ENCODE data around the gene CWF19L2.
"Not testable (repeated sequence)": the region's sequence is repeated elsewhere in the genome, so short reads cannot be mapped to it uniquely, and the experiment has no call there.

Gene CWF19L2

DNA sequence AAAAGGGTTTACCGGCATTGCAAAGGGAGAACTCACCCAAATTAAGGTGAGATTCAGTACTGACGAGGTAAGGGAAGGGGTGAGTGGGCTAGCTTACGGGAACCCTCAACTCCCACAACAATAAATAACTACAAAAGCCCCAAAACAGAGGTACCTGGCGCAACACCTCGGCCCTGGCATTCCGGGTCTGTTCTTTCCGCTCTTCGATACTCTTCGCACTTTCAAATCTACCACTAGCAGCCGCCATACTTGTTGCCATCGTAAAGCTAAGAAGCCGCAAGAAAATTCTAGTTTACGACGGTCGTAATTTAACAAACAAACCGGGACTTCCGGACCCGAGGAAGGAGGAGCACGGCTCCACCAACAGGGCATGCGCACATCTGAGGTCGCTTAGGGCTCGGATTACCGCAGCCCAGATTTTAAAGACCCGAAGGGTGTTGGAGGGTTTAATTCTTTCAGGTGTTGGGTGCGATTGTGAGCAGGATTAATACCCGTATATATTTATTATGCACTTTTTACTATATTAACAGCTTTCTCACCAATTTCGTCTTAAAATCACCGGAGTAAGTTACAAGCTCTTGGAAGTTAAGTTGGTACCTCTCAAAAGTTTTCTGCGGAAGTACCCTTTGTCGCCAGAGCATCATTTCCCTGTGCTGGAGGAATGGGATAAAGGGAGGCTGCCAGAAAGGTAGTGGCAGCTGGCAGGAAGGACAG, at the start of gene CWF19L2:
Gene CWF19L2, minus strand, starts transcription at position 268 of the 714 bp plus-strand sequence. Its CDS starts 9 bp downstream, at position 259.
- peak within 1 kb of the TSS; percentile 19 for H3K27ac ChIP-seq

DNA sequence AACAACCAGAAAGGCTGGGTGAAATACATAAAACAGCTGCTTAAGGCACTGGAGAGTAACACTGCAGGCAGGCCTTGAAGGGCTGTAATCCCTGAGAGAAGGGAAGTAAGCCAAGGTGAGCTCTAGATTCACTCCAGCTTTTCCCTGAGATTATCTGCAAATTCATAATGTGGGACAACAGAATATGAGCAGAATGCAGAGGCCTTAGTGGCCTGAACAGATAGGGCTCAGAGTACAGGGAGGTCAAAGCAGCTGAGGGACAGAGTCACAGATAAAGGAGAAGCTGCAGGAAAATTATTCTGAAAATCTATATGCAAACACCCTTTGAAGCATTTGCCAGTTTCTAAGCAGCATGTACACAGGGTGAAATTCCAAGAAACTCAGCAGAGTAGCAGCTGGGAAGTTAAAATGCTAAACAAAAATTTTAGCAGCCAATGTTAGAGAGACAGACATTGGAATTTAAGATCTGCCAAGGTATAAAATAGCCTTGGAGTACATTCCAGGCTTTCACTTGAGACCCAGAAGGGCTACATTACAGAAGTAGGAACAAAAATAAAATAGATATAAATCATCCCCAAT, 48.1 kb upstream of the CWF19L2 start:
- DNase-seq (ENCODE audit: low read depth, low spot score), result no peak
- no peak overlapping the region for H3K27ac ChIP-seq

More for the DNA sequence above, at the start of gene CWF19L2:
- DNase-seq (ENCODE audit: low read depth, low spot score), result peak; percentile 84

DNA sequence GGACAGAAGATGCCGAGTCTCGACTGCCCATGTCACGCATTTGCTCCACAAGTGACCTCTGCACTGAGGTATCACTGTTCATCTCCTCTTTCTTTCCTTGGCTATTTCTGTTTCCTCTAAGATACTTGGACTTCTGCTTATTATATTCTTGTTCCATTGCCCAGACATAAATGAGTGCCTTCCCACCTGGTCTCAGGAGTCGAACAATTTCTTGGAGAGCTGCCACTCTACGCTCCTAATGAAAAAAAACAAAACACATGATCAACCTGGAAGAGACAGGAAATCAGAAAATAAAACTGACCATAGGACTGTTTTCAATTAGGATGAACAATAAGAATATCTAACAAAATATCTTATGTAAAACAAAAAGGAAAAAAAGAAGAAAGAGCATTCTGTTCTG, 47.4 kb upstream of the CWF19L2 start:
- DNase-seq (ENCODE audit: low read depth, low spot score), result no peak
- no peak overlapping the region for H3K27ac ChIP-seq

DNA sequence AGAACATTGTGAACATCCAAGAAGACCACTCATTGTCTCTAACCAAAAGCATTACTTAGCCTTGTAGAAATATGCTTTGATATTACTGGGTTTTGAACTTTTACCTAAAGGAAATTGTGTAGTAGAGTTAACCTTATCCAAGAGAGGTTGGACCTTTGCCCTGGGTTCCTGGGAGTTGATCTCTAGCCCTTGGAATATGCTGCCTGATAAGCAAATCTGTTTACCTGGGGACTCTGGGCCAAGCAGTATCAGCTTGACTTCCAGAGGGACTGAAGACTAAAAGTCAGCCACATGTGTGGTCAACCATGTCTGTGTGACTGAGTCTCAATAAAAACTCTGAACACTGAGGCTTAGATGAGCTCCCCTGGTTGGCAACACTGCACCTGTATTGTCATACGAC, 44.1 kb upstream of the CWF19L2 start:
- DNase-seq (ENCODE audit: low read depth, low spot score), result no peak
- no peak overlapping the region for H3K27ac ChIP-seq

DNA sequence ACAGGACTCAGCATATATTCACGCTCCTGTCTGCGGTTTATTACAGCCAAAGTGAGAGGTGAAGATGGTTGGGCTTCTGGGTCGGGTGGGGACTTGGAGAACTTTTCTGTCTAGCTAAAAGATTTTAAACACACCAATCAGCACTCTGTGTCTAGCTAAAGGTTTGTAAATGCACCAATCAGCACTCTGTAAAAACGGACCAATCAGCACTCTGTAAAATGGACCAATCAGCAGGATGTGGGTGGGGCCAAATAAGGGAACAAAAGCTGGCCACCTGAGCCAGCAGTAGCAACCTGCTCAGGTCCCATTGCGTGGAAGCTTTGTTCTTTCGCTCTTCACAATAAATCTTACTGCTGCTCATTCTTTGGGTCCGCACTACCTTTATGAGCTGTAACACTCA, 39.7 kb upstream of the CWF19L2 start:
- not testable (repeated sequence) for DNase-seq (ENCODE audit: low read depth, low spot score); H3K27ac ChIP-seq

DNA sequence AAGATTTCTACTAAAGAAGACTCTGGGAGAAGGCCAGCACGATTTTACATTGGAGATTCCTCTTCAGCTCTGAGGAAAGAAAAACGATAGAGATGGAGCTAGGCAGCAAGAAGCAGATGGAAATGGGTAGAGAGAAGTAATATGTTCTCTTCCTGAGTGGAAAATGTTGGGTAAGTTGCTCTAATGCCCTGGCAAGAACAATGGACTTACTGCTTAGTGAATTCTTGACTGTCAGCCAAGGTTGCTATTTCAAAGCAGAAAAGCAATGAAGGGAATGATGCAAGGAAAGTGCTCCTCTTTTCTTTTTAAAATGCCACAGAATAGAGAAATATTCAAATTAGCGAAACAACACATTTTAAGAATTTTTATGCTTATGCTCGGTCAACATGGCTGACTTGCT, 38.4 kb upstream of the CWF19L2 start:
- no peak overlapping the region for H3K27ac ChIP-seq
- DNase-seq (ENCODE audit: low read depth, low spot score), result no peak

DNA sequence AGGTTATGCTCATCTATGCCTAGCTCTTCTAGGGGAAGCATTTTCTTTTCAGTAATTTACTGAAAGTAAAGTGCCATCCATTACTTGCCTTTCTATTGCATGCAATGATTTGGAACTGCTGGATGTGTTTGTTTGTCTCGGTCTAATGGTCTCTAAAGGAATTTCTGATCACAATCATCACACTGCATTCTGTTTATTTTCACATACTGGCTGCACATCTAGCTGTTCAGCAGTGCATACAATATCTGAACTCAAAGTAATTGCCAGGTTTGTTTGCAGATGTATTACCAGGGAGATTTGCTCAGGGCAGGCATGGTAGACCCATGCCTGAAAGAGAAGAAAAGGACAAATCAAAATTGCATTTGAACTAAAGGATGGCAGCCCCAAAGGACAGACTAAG, 36.4 kb upstream of the CWF19L2 start:
- no peak for DNase-seq (ENCODE audit: low read depth, low spot score)
- no peak overlapping the region for H3K27ac ChIP-seq

DNA sequence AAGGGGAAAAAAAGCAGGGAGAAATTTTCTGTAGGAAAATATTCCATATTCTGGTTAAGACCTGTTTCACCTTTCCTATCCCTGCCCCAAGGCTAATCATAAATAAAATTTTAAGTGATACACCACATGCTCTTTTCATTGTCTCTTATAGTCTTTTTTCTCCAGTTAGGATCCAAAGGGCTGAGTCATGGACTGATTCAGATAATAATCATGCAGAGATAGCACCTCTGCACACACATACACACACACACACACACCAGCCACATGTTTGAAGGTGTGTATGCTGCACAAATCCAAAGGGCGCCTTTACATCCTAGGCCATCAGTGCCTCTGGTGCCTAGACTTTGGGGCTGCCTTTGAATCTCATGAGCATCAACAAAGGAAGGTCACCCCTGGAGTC, 35.5 kb upstream of the CWF19L2 start:
- peak overlapping the region; percentile 38 for H3K27ac ChIP-seq
- peak; percentile 80 for DNase-seq (ENCODE audit: low read depth, low spot score)

DNA sequence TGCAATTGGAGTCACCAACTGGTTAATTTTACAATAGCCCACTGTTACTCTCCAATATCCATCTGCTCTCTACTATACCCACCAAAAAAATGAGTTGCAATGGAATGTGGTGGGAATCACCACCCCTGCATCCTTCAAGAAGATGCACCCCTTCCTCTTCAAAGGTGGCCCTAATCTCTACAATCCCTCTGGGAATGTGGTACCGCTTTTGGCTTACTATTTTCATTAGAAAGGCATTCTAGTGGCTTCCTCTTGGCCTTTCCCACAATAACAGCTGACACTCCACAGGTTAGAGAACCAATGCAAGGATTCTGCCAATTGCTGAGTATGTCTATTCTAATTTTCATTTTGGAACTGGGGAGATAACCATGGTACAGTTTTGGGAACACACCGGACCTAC, 33.2 kb upstream of the CWF19L2 start:
- no peak overlapping the region for H3K27ac ChIP-seq
- no peak for DNase-seq (ENCODE audit: low read depth, low spot score)

DNA sequence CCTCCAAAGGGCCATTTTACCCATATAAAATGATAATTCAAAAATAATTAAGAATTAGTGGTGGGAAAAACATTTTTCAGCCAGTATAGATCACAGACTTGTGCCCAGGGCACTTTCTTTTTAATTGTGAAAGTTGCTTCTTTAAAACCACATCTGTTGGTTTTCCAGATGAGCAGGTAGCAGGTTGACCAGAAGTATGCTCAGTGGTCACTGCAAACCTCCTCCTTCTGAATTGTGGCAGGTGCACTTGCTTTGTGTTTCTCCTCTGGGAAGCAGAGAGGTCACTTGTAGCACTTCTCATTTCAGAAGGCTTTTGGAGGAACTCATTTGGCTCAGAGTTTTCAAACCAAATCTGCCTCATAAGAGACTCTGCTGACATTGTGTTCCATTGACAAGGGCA, 24.6 kb upstream of the CWF19L2 start:
- no peak for DNase-seq (ENCODE audit: low read depth, low spot score)

DNA sequence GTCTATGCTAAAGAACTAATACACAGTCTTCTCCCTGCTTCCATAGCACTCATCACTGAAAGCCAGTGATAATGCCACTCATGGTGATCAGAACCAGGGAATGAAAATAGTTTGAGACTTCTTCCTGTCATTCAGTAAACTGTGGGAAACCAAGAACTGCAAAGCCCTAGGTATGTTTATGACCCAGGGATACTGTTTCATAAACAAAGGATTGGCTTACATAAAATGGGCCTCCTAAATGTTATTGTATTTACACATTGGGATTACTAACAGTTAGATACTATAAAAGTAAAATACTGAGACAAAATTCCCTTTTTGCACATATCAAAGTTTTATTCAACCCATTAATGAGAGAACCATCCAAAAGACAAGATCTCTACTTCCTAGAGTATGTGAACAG, 21.3 kb upstream of the CWF19L2 start:
- no peak for DNase-seq (ENCODE audit: low read depth, low spot score)

More for the DNA sequence above, 24.6 kb upstream of the CWF19L2 start:
- H3K27ac ChIP-seq, result no peak overlapping the region

DNA sequence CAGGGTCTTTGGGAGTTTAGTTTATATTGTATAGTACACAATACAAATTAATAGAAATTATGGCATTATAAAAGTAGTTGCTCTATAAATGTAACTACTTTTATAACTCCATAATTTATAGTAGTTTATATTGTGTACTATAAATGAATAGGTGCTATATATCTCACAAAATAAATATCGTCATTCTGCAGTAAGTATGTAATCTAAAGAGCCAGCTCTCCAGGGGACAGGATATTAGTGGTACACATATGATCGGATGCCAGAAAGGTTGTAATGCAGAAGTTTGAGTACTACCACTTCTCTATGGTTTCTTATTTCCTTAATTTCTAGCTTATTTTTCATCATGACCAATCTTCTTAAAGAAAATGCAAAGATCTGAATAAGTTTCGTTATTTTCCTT, 20.2 kb upstream of the CWF19L2 start:
- no peak for DNase-seq (ENCODE audit: low read depth, low spot score)
- H3K27ac ChIP-seq, result no peak overlapping the region

More for the DNA sequence above, 21.3 kb upstream of the CWF19L2 start:
- H3K27ac ChIP-seq, result no peak overlapping the region

DNA sequence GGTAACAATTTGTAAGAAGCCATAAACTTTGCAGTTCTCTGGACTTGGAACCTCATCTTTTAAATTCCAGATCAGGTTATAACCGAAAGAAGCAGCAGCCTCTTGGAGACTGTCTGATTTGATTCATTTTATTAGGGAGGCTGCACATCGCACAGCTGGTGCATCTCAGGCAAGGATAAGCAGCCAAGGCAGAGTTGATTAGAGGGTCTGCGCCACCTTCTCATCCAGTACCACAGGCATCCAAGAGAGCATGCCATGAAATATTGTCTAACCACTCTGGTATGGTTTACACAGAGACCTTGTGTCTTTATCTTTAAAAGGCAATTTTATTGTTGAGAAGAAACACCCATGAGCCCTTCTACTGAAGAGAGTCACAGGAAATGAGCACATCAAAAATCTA, 16.2 kb upstream of the CWF19L2 start:
- no peak overlapping the region for H3K27ac ChIP-seq
- DNase-seq (ENCODE audit: low read depth, low spot score), result no peak

DNA sequence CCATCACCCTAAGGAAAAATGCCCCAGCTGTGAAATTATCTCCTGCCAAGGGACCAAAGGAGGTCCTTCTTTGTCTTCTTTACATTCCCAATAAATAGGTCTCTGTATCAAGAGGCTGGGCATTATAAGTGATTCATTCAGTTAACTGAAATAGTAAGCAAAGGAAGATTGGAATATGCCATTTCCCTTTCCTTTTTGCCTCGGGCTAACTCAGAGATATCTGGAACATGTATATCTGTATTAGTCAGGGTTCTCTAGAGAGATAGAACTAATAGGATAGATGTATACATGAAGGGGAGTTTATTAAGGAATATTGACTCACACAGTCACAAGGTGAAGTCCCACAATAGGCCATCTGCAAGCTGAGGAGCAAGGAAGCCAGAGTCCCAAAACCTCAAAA, 15.3 kb upstream of the CWF19L2 start:
- H3K27ac ChIP-seq, result no peak overlapping the region
- DNase-seq (ENCODE audit: low read depth, low spot score), result no peak

DNA sequence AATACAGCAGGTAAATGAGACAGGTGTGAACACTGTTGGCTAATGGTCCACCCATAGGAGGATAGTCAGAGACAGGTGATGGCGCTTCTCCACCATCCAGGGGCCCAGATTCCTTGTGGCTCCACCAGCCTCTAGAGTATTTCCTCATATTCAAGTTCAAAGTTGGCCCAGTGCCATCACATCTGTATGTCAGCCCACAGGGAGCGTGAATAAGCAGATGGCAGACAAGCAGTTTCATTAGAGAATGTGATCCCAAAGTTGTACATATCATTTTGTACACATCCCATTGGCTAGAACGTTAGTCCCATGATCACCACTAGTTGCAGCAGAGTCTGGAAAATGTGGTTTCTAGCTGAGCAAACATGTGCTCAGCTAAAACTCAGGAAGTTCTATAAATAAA, 11.0 kb upstream of the CWF19L2 start:
- no peak for DNase-seq (ENCODE audit: low read depth, low spot score)
- H3K27ac ChIP-seq, result no peak overlapping the region

DNA sequence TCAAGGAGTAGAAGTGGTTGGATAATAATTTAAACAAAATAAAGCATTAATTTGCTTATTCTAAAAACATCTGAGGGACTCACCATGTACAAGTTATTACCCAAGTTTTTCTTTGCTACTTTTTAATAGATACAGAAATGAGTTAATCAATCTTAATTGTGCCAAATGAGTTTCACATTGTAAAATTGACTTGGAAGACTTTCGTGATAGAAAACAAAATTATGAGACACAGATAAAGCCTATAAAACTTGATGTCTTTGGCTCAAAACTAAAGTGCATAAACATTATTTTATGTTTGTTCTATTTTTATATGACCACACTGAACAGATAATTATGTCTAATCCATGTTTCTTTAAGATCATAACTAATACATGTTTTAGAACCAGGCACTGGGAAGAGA, 10.1 kb upstream of the CWF19L2 start:
- DNase-seq (ENCODE audit: low read depth, low spot score), result no peak
- no peak overlapping the region for H3K27ac ChIP-seq

DNA sequence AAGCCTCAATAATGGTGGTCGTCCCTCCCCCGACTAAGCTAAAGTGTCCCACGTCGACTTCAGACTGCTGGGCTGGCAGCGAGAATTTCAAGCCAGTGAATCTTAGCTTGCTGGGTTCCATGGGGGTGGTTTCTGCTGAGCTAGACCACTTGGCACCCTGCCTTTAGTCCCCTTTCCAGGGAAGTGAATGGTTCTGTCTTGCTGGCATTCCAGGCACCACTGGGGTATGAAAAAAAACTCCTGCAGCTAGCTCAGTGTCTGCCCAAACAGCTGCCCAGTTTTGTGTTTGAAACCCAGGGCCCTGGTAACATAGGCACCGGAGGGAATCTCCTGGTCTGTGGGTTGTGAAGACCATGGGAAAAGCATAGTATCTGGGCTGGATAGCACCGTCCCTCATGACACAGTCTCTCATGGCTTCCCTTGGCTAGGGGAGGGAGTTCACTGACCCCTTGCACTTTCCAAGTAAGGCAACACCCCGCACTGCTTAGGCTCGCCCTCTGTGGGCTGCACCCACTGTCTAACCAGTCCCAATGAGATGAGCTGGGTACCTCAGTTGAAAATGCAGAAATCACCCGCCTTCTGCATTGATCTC, 8.7 kb upstream of the CWF19L2 start:
- DNase-seq (ENCODE audit: low read depth, low spot score); H3K27ac ChIP-seq: not testable (repeated sequence)

DNA sequence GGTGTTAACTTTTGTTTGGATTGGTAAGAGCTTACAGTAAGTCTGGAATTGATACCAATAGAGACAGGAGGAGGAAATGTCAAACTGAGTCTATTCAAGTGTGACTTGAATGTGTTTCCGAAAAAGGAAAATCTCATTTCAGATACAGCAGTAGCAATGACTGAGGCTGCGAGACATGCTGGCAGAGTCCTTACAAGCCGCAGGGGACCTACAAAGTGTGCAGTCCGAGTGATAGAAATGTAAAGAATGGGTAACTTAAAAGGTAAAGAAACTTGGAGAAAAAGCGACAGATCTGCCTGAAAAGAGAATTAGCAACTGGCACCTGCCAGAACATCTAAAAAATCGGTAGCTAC, 444 bp downstream of the CWF19L2 start:
- peak overlapping the region; percentile 19 for H3K27ac ChIP-seq
- no peak for DNase-seq (ENCODE audit: low read depth, low spot score)

DNA sequence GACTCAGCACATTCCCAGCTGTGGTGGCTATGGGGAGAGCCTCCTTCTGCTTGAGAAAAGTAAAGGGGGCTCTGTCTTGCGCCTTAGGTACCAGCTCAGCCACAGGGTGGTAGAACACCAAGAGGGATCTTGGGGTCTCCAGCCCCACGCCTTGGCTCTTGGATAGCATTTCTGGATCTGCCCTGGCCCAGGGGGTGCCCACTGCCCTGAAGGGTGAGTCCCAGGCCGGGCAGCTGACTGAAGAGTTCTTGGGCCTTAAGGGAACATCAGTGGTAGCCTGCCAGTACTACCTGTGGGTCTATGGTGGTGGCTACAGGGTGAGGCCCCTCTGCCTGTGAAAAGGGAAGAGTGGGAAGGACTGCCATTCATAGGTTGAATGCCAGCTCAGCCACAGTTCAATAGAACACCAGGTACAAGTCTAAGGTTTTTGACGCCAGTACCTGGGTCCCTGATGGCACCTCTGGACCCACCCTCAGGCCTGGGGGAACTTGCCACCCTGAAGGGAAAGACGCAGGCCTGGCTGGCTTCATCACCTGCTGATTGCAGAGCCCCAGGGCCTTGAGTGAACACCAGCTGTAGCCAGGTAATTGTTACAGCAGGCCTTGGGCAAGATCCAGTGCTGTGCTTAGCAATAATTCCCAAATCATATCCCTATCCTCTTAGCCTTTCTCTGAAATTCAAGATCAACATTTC, 3.9 kb downstream of the CWF19L2 start:
- no peak overlapping the region for H3K27ac ChIP-seq

DNA sequence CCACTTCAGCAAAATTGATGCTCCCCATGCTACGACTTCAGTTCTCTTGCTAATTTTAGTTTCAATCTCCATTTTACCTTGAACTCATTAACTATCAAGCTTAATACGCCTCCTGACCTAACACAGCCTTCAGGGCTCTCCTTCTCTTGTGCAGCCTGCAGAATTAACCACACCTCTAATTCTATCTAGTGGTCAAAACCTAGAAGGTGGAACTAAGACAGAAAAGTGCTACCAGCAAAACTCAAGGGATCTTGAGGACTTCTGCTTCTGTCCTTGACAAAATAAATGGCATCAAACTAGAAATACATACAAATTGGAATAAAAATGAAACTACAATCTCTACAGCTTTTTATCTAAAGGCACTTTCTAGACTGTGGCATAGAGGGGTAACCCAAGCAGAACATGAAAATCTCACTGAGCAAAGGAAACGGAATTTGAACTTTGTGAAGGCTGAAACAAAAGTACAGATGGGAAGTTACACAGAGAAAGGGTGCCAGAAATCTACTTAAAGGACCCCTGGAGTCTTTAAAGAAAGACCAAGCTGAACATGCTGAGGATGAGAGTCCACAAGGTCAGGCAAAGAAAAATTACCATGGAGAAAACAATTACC, 10.7 kb downstream of the CWF19L2 start:
- no peak for DNase-seq (ENCODE audit: low read depth, low spot score)
- no peak overlapping the region for H3K27ac ChIP-seq

More for the DNA sequence above, 3.9 kb downstream of the CWF19L2 start:
- no peak for DNase-seq (ENCODE audit: low read depth, low spot score)

DNA sequence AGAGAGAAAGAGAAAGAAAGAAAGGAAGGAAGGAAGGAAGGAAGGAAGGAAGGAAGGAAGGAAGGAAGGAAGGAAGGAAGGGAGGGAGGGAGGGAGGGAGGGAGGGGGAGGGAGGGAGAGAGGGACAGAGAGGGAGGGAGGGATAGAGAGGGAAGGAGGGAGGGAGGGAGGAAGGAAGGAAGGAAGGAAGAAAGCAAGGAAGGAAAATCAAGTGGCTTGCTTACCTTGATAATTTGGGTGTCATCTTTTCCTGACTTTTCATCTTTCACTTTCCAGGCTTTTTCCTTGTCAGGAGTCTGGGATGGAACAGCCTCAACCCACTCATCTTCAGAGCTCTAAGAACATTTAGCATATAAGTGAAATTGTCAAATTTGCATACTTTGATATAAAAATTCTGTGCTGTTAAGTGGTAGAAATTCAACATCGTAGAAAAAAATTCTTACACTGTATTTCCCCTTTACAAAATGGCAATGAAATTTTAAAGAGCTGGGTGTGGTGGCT, 14.9 kb downstream of the CWF19L2 start:
- no peak for DNase-seq (ENCODE audit: low read depth, low spot score)

More for the DNA sequence above, 14.9 kb downstream of the CWF19L2 start:
- no peak overlapping the region for H3K27ac ChIP-seq

All from epithelial cell of prostate (primary cell).